WERI-Rb-1 (cell line): ENCODE data around the gene CUZD1.

Experiments used
- DNase-seq: peaks from one replicate; pipeline ENCODE4 v3.0.0-alpha.2; 2020
- H3K27ac ChIP-seq: fragments of 250-450 bp; sonication (Bioruptor Pico); 2 replicates; pipeline ENCODE4 v1.5.1; 2020; ENCODE audit warnings: mild to moderate bottlenecking, moderate library complexity
- H3K27me3 ChIP-seq: fragments of 250-450 bp; sonication (Bioruptor Pico); 2 replicates; pipeline ENCODE4 v1.5.1; 2021; ENCODE audit warnings: mild to moderate bottlenecking, low read depth, moderate library complexity; ENCODE audit not compliant: insufficient read depth, severe bottlenecking
- H3K36me3 ChIP-seq: fragments of 250-450 bp; sonication (Bioruptor Pico); 2 replicates; pipeline ENCODE4 v1.5.1; 2020; ENCODE audit warnings: mild to moderate bottlenecking, moderate library complexity
- H3K4me3 ChIP-seq: 2 replicates; pipeline ENCODE4 v1.5.1; 2011; ENCODE audit warnings: low read depth, mild to moderate bottlenecking, control low read depth, low read length
- H3K9me3 ChIP-seq: fragments of 250-450 bp; sonication (Bioruptor Pico); 2 replicates; pipeline ENCODE4 v1.5.1; 2021; ENCODE audit warnings: mild to moderate bottlenecking, moderate library complexity; ENCODE audit not compliant: severe bottlenecking
- TF ChIP-seq, protein P1 (sequence below): IDR thresholded peaks from 2 replicates; pipeline ENCODE4 v1.5.1; 2011; ENCODE audit warnings: low read depth, mild to moderate bottlenecking, control low read depth, inconsistent platforms, low read length

The CUZD1 gene

DNA sequence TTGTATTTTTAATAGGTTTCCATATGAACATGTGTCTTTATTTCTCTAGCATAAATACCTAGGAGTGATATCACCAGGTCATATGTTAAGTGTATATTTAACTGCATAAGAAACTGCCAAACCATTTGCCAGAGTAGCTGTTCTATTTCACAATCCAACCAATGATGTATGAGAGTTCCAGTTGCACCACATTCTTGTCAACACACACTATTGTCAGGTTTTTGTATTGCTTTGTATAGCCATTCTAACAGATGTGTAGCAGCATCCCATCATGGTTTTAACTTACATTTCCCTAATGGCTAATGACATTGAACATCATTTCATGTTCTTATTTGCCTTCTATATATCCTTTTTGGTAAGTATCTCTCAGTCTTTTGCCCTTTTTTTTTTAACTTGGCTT lies 4.1 kb downstream of the CUZD1 start:
- TF ChIP-seq, protein P1, sequence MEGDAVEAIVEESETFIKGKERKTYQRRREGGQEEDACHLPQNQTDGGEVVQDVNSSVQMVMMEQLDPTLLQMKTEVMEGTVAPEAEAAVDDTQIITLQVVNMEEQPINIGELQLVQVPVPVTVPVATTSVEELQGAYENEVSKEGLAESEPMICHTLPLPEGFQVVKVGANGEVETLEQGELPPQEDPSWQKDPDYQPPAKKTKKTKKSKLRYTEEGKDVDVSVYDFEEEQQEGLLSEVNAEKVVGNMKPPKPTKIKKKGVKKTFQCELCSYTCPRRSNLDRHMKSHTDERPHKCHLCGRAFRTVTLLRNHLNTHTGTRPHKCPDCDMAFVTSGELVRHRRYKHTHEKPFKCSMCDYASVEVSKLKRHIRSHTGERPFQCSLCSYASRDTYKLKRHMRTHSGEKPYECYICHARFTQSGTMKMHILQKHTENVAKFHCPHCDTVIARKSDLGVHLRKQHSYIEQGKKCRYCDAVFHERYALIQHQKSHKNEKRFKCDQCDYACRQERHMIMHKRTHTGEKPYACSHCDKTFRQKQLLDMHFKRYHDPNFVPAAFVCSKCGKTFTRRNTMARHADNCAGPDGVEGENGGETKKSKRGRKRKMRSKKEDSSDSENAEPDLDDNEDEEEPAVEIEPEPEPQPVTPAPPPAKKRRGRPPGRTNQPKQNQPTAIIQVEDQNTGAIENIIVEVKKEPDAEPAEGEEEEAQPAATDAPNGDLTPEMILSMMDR: no peak
- Histone ChIP-seq H3K4me3 (no peak overlapping the region), H3K36me3 (no peaks in the 10 kb centered on the region), H3K27me3 (no peaks in the 10 kb centered on the region), H3K9me3 (peaks cover 3% of the 10 kb centered on the region), H3K27ac (no peak overlapping the region; the same call in 1 of the 2 replicates)
- DNase-seq: no peak

DNA sequence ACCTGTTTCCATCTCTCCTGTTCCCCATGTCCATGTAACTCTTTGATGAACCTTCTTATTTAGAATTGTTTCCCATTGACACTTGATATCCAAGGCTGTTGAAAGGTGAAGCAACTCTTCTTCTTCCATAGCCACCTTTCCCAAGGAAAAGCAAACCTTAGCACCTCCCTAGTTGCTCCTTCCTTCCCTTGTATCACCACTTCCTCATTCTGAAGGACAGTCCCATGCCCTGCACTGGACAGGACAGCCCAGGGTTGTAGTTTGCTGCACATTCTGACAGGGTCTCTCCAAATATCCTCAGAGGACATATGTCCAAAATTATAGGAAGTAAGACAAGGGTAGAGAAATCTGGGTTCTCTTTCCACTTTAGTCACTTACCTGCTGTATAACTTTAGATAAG lies 6.2 kb downstream of the CUZD1 start:
- H3K4me3 ChIP-seq: no peak overlapping the region
- no peak overlapping the region for H3K27ac ChIP-seq
- H3K27me3 ChIP-seq: no peaks in the 10 kb centered on the region
- peaks cover 2% of the 10 kb centered on the region for H3K9me3 ChIP-seq
- TF ChIP-seq, protein P1: no peak
- H3K36me3 ChIP-seq: no peaks in the 10 kb centered on the region
- no peak for DNase-seq

DNA sequence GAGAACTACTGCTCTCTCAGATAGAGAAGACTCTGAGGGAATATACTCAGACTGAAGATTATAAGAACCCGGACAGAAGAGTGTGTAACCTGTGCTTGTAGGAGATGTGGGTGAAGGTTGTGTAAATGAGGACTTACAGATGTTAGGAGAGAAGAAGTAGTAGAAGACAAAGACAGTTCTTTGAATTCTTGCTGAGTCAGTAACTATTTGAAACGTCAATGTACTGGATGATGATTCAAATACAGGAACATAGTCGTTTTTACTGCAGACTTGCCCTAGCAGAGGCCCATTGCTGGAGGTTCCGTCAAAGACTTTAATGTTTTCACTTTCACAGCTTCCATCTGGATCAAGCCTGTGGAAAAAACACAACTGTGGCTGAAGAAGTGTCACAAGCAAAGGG lies 6.8 kb downstream of the CUZD1 start:
- Histone ChIP-seq H3K27ac (no peak overlapping the region), H3K4me3 (no peak overlapping the region), H3K27me3 (no peaks in the 10 kb centered on the region), H3K36me3 (no peaks in the 10 kb centered on the region), H3K9me3 (peaks cover 2% of the 10 kb centered on the region)
- DNase-seq: no peak
- TF ChIP-seq, protein P1: no peak

DNA sequence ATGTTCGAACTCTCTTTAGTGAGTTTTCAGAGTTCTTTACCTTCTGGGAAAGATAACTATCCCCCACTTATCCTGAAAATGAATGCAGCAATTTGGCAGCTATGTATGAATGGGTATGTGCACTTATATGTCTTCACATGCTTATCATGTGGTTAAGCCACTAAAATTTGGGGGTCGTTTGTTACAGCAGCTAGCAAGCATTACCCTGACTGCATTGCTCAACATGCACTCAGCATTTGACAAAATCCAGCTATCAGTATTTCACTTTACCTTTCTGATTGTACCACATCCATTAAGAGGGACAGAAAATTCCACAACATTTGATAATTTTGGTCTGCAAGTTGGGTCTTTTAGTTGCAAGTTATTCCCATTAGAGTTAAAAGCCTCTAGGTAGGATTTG lies 9.7 kb downstream of the CUZD1 start:
- Histone ChIP-seq H3K27me3 (no peaks in the 10 kb centered on the region), H3K9me3 (no peaks in the 10 kb centered on the region), H3K4me3 (no peak overlapping the region), H3K27ac (no peak overlapping the region), H3K36me3 (no peaks in the 10 kb centered on the region)
- DNase-seq: no peak
- TF ChIP-seq, protein P1: no peak

DNA sequence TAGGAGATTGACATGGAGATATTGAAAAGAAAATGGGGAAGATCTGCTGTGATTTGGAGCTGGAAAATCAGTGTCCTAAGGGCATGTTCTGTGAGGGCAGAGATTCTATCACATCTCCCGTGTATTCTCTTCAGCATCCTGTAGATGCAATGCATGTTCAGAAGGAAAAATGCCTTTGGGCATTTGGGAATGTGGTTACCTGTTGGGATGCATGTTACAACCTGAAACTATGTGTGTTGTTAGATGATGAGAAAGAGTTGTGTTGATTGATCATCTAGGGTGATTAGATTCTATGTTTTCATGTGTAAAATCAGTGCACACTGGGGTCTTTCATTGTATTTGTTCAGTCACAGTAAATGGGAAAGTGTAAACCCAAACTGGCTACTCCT lies 14.7 kb downstream of the CUZD1 start:
- Histone ChIP-seq H3K36me3 (no peaks in the 10 kb centered on the region), H3K27me3 (no peaks in the 10 kb centered on the region), H3K27ac (no peak overlapping the region), H3K4me3 (no peak overlapping the region), H3K9me3 (peaks cover 2% of the 10 kb centered on the region)
- DNase-seq: no peak
- TF ChIP-seq, protein P1: no peak

DNA sequence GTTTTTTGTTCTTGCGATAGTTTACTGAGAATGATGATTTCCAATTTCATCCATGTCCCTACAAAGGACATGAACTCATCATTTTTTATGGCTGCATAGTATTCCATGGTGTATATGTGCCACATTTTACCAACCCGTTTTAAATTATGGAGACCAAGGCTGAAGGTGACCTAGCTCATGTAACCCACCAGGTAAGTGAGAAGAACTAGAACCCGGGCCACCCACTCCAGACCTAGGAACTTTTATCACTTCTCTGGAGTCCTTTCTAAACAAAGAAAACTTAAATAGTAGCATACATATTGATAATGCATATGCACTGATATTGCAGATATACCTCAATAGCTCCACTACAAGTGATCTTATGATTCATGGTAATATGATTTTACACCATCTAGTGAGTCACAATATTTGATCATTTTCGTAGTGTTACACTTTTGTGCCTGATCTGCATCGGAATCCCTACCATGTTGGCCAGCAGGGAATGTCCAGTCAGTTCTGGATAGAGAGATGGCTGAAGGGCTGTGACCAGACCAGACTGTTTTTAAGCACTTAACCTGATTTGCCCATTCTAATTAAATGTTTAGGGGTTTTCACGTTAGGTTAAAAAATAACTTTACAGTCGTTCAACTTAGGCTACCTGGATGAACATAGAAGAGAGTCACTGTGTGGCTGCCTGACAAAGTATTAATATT lies 15.2 kb downstream of the CUZD1 start:
- H3K9me3 ChIP-seq: peaks cover 2% of the 10 kb centered on the region
- H3K27ac ChIP-seq: no peak overlapping the region
- no peaks in the 10 kb centered on the region for H3K27me3 ChIP-seq
- TF ChIP-seq, protein P1: no peak
- no peak overlapping the region for H3K4me3 ChIP-seq
- DNase-seq: no peak
- H3K36me3 ChIP-seq: no peaks in the 10 kb centered on the region
